C4-2B (cell line): ENCODE measurements around the gene PUSL1.

ENCODE experiments used
- ZFX ChIP-seq: fragments of 450-650 bp; IDR thresholded peaks from 2 replicates; pipeline ENCODE4 v1.6.1; 2017
- TF ChIP-seq, protein P1 (sequence below): fragments of 450-650 bp; conservative IDR thresholded peaks from 2 replicates; pipeline ENCODE4 v1.5.1; 2017; ENCODE audit warnings: mild to moderate bottlenecking

DNA sequence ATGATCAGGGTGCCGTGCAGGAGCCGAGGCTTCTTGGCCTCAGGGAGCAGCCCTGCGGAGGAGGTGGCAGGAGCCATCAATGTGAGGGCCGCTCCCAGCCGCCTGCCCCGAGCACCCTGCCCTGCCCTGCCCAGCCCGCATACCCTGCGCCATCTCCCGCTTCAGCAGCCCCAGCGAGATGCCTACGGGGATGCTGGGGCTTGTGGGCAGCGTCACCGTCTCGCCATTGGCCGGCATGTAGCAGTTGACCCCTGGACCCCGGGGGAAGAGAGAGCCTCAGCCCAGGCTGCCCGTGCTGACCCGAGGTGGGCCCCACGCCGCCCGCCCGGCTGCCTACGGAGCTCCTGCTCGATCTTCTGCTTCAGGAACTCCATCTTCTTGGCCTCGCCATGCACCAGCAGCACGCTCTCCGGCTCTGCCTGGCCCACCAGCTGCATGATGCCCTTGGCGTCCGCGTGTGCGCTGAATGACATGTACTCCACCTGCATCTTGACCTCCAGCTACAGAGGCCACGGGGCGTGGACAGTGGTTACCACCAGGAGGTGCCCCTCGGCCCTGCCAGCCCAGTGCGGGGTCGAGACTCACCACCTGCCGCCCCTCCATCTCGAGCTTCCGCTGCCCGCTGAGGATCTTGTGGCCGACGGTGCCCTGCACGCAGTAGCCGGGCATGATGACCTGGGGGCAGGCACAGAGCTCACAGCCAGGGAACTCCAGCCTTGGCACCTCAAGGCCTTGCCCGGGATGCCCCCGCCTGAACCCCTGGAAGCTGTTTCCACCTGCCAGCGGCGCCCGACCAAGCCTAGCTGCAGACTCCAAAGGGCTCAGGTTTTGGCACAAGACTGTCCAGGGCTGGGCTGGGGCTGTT is 4.3 kb downstream of the PUSL1 start:
- TF ChIP-seq ZFX, result no peak
- TF ChIP-seq, protein P1, sequence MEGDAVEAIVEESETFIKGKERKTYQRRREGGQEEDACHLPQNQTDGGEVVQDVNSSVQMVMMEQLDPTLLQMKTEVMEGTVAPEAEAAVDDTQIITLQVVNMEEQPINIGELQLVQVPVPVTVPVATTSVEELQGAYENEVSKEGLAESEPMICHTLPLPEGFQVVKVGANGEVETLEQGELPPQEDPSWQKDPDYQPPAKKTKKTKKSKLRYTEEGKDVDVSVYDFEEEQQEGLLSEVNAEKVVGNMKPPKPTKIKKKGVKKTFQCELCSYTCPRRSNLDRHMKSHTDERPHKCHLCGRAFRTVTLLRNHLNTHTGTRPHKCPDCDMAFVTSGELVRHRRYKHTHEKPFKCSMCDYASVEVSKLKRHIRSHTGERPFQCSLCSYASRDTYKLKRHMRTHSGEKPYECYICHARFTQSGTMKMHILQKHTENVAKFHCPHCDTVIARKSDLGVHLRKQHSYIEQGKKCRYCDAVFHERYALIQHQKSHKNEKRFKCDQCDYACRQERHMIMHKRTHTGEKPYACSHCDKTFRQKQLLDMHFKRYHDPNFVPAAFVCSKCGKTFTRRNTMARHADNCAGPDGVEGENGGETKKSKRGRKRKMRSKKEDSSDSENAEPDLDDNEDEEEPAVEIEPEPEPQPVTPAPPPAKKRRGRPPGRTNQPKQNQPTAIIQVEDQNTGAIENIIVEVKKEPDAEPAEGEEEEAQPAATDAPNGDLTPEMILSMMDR, result no peak
